H1 (cell line): Measurements from ENCODE around the gene ANKFN1. TPM values are rescaled to one million over a fixed set of nuclear protein-coding genes. Genes with fewer than 3 reads are reported as not detected.

Experiments
- NANOG ChIP-seq: IDR thresholded peaks from 2 replicates; pipeline ENCODE4 v1.6.1; 2011; ENCODE audit warnings: low read length, low read depth, mild to moderate bottlenecking, inconsistent platforms; ENCODE audit not compliant: insufficient read depth, poor library complexity, severe bottlenecking
- polyA plus RNA-seq, 7 experiments: library from polyadenylated mRNA; depleted of rRNA in 3 of 7; stranded (reverse) in 5 of 7; unstranded in 2 of 7; fragments of >200 nt in 5 of 7; fragments of 200-250 nt in 2 of 7; gene quantifications; 1 replicate in 5 of 7; 2 replicates in 1 of 7; 4 replicates in 1 of 7; pipeline versions ENCODE4 v1.2.1 to v1.2.3, GENCODE V29; 2011 to 2013; ENCODE audit warnings: missing spikeins in 2 of 7, mixed read lengths in 2 of 7
- total RNA-seq: library from RNA; stranded (reverse); fragmentation: NEBNext Ultra II Directional; extraction: Animal tissue kit (Norgen Biotek cat#: 25700); gene quantifications from 2 replicates; pipeline ENCODE4 v1.2.1, GENCODE V29; 2021

The ANKFN1 gene
- total and polyA plus RNA-seq, 2 of the 8 experiments (the other 6 are each of a cell fraction or from before 2014, with no cell fraction given): not detected

- TF ChIP-seq NANOG: no peak
- TF ChIP-seq, all 59 proteins: peak for 0
Observed at GRCh38 chr17:56325313-56326000, 172.2 kb downstream of the ANKFN1 start (continued).
